ENCODE data around the gene ADRA1B.

Gene ADRA1B

GRCh38 chr5:159907689-159908590 is 8.3 kb upstream of the ADRA1B start:
- TF ChIP-seq CTCF (IDR thresholded peaks at IDR 0.05; ENCODE audit: extremely low read depth, missing control alignments): no peak
- DNase-seq (ENCODE audit: low spot score): no peak

GRCh38 chr5:159908591-159908940 is 7.7 kb upstream of the ADRA1B start:
- TF ChIP-seq CTCF (IDR thresholded peaks at IDR 0.05; ENCODE audit: extremely low read depth, missing control alignments): no peak
- no peak for DNase-seq (ENCODE audit: low spot score)

GRCh38 chr5:159909126-159909525 is 7.2 kb upstream of the ADRA1B start:
- DNase-seq (ENCODE audit: low spot score): no peak
- no peak for TF ChIP-seq CTCF (IDR thresholded peaks at IDR 0.05; ENCODE audit: extremely low read depth, missing control alignments)

GRCh38 chr5:159910207-159910842 is 6.0 kb upstream of the ADRA1B start:
- DNase-seq (ENCODE audit: low spot score): no peak
- no peak for TF ChIP-seq CTCF (IDR thresholded peaks at IDR 0.05; ENCODE audit: extremely low read depth, missing control alignments)

- DNase-seq (ENCODE audit: low spot score): no peak
These were observed 5.4 kb upstream of the ADRA1B start for GRCh38 chr5:159910843-159911229.

GRCh38 chr5:159911349-159911748 is 4.9 kb upstream of the ADRA1B start:
- no peak for TF ChIP-seq CTCF (IDR thresholded peaks at IDR 0.05; ENCODE audit: extremely low read depth, missing control alignments)
- no peak for DNase-seq (ENCODE audit: low spot score)

More at GRCh38 chr5:159910843-159911229, 5.4 kb upstream of the ADRA1B start:
- no peak for TF ChIP-seq CTCF (IDR thresholded peaks at IDR 0.05; ENCODE audit: extremely low read depth, missing control alignments)

GRCh38 chr5:159912033-159912800 is 4.1 kb upstream of the ADRA1B start:
- DNase-seq (ENCODE audit: low spot score): no peak
- no peak for TF ChIP-seq CTCF (IDR thresholded peaks at IDR 0.05; ENCODE audit: extremely low read depth, missing control alignments)
